ENCODE data around the gene MAGI1. TPM values are rescaled to one million over a fixed set of nuclear protein-coding genes. Genes with fewer than 3 reads are reported as not detected.

Gene MAGI1
- total RNA-seq, 2 donors from 2014 or later = 23.4 to 41.4 TPM

DNA sequence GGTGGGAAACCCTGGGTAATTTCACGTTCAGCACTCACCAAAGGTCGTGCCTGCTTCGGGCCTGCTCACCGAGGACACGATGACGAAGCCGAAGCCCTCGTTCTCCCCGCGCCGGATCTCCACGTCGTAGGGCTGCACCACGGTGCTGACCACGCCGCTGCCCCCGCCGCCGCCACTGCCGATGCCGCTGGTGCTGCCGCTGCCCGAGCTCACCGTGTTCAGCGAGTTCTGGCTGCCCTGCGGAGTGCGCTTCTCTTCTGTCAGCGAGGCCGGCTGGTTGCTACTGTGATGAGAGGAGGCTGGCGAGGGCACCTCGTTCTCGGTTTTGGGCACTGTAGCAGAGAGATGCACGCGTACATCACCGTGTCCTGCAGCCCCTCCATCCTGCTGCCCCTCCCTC is 659.5 kb downstream of the MAGI1 start:
- Histone ChIP-seq H3K9ac (ENCODE audit: low read depth in 2 of 2, low read length in 2 of 2) (no peak overlapping the region), H3K4me1 (no peaks in the 10 kb centered on the region), H3K9me3 (no peaks in the 10 kb centered on the region), H3K27ac (no peak overlapping the region), H3K27me3 (no peaks in the 10 kb centered on the region), H3K4me3 (no peak overlapping the region), H3K36me3 (no peaks in the 10 kb centered on the region)
- intact Hi-C loops (cut with DNase I) = no loop called here
- TF ChIP-seq, protein P1, sequence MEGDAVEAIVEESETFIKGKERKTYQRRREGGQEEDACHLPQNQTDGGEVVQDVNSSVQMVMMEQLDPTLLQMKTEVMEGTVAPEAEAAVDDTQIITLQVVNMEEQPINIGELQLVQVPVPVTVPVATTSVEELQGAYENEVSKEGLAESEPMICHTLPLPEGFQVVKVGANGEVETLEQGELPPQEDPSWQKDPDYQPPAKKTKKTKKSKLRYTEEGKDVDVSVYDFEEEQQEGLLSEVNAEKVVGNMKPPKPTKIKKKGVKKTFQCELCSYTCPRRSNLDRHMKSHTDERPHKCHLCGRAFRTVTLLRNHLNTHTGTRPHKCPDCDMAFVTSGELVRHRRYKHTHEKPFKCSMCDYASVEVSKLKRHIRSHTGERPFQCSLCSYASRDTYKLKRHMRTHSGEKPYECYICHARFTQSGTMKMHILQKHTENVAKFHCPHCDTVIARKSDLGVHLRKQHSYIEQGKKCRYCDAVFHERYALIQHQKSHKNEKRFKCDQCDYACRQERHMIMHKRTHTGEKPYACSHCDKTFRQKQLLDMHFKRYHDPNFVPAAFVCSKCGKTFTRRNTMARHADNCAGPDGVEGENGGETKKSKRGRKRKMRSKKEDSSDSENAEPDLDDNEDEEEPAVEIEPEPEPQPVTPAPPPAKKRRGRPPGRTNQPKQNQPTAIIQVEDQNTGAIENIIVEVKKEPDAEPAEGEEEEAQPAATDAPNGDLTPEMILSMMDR (IDR thresholded peaks at IDR 0.05) = no peak
- DNase-seq = no peak

DNA sequence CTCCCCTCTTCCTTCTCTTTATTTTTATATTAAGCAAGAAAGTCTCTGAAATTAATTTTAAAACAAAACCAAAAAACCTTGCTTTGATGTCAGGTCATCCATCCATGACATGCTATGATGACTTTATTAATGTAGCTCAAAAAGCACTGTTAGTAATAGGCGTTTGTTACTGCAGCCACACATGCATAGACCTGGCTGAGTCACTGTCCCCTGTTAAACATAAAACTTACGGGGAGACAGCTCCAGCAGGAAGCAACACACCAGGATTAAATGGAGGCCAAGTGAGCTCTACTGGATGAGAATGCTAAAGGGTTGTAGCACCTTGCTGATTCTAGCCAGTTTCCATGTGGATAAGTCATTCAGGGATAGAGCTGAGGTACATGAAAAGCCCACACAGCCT is 661.1 kb downstream of the MAGI1 start:
- H3K27ac ChIP-seq = no peak overlapping the region
- TF ChIP-seq, protein P1 (IDR thresholded peaks at IDR 0.05) = no peak
- no peak overlapping the region for H3K9ac ChIP-seq (ENCODE audit: low read depth in 2 of 2, low read length in 2 of 2)
- H3K27me3 ChIP-seq = no peaks in the 10 kb centered on the region
- no peaks in the 10 kb centered on the region for H3K36me3 ChIP-seq
- no peak for DNase-seq
- no peaks in the 10 kb centered on the region for H3K9me3 ChIP-seq
- H3K4me3 ChIP-seq = no peak overlapping the region
- no peaks in the 10 kb centered on the region for H3K4me1 ChIP-seq
- intact Hi-C loops (cut with DNase I) = no loop called here

DNA sequence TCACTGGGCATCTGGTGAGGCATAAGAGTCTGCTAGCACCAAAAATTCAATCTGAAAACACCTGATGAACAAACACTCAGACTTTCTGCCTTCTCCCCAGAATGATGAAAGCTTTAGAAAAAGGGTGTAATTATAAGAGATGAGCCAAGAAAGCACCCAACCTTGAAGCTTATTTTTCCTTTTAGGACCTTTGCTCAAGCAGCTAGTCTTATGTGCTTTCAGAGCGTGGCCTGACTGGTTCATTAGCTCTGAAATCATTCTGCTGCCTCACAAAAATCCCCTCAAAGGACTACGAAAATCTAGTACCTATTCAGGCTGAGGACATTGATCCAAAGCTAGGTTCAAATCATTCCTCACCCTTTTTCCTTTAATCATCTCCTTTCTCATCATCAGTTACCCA is 662.3 kb downstream of the MAGI1 start:
- intact Hi-C loops (cut with DNase I) = no loop called here
- Histone ChIP-seq H3K4me3 (no peak overlapping the region), H3K4me1 (no peaks in the 10 kb centered on the region), H3K9ac (ENCODE audit: low read depth in 2 of 2, low read length in 2 of 2) (no peak overlapping the region), H3K27ac (no peak overlapping the region), H3K36me3 (no peaks in the 10 kb centered on the region), H3K27me3 (no peaks in the 10 kb centered on the region), H3K9me3 (no peaks in the 10 kb centered on the region)
- DNase-seq = no peak
- TF ChIP-seq, protein P1 (IDR thresholded peaks at IDR 0.05) = no peak

DNA sequence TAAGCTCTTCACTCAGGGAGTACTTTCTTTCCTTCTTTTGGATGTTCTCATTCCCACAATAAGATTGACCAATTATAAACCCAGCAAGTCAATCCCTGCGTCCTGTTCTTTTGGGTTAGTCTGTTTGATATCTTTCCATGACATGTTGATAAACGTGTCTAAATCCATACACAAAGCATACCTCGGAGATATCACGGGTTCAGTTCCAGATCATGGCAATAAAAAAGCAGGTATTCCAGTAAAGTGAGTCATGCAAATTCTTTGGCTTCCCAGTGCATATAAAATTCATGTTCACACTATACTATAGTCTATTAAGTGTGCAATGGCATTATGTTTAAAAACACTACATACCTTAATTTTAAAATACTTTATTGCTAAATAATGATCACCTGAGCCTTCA is 667.7 kb downstream of the MAGI1 start:
- TF ChIP-seq, protein P1 (IDR thresholded peaks at IDR 0.05) = no peak
- H3K36me3 ChIP-seq = no peaks in the 10 kb centered on the region
- no peak overlapping the region for H3K27ac ChIP-seq

DNA sequence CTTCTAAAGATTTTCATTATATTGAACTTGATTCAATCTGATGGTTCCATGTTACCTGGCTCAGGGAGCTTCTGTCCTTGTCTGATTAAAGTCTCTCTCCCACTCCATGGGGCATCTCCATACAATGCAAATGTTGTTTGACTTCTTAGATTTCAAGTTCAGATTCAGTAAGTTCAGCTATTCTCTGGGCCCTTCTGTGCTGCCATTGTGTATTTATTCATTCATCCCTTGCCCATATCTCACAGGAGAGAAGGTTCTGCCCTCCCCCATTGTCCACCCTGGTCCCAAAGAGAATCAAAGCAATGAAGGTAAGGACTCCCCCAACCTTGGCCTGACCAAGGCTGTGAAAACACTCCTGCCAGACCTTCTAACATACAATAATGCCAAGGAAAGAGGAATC is 669.9 kb downstream of the MAGI1 start:
- H3K27ac ChIP-seq = no peak overlapping the region

More for the DNA sequence above, 667.7 kb downstream of the MAGI1 start:
- no peak overlapping the region for H3K9ac ChIP-seq (ENCODE audit: low read depth in 2 of 2, low read length in 2 of 2)
- no peak for DNase-seq
- H3K4me1 ChIP-seq = no peaks in the 10 kb centered on the region
- no peaks in the 10 kb centered on the region for H3K27me3 ChIP-seq
- intact Hi-C loops (cut with DNase I) = no loop called here
- H3K9me3 ChIP-seq = no peaks in the 10 kb centered on the region
- no peak overlapping the region for H3K4me3 ChIP-seq

More for the DNA sequence above, 669.9 kb downstream of the MAGI1 start:
- no peaks in the 10 kb centered on the region for H3K4me1 ChIP-seq
- H3K9me3 ChIP-seq = no peaks in the 10 kb centered on the region
- H3K36me3 ChIP-seq = no peaks in the 10 kb centered on the region
- no peak for DNase-seq
- intact Hi-C loops (cut with DNase I) = no loop called here
- TF ChIP-seq, protein P1 (IDR thresholded peaks at IDR 0.05) = no peak
- H3K9ac ChIP-seq (ENCODE audit: low read depth in 2 of 2, low read length in 2 of 2) = no peak overlapping the region
- no peaks in the 10 kb centered on the region for H3K27me3 ChIP-seq
- no peak overlapping the region for H3K4me3 ChIP-seq

Data from colonic mucosa (tissue), 4 donors.